Endothelial cell of umbilical vein (primary cell): Measurements from ENCODE around the gene GTPBP3. TPM values are rescaled to one million over a fixed set of nuclear protein-coding genes. Genes with fewer than 3 reads are reported as not detected.
A peak's percentile ranks its signal among the peaks of the same experiment; 100 is the strongest.

Experiments
- BruUV-seq: library from RNA; stranded (reverse); fragments of 400-500 nt; replicated peaks from 2 replicates; lab custom pipeline; 2021; lab: Mats Ljungman, UMichigan
- CTCF ChIA-PET: fragments of 300-600, 350-600 bp; sonication (Branson Sonifier 250); formaldehyde crosslinking; loops from one replicate; lab custom pipeline; 2021; ENCODE audit warnings: antibody characterized with exemption, inconsistent platforms; lab: Charles Lee
- POLR2A ChIA-PET: fragments of 300-600, 350-600 bp; sonication (Branson Sonifier 250); formaldehyde crosslinking; loops from one replicate; lab custom pipeline; 2021; ENCODE audit warnings: antibody characterized with exemption, inconsistent platforms; lab: Charles Lee
- DNase-seq: peaks from one replicate; pipeline ENCODE4 v3.0.0-alpha.2; 2011; ENCODE audit warnings: low read depth, low spot score
- FAIRE-seq: peaks from 2 replicates; lab custom pipeline; 2011; peaks lifted over from hg19 to GRCh38; lab: Jason Lieb, UNC
- H2AFZ ChIP-seq: 2 replicates; pipeline ENCODE4 v1.6.0; 2012; ENCODE audit warnings: low read depth, low read length, control low read depth, inconsistent platforms
- H3K27ac ChIP-seq: 2 replicates; pipeline ENCODE4 v1.5.1; 2011; ENCODE audit warnings: low read depth, mild to moderate bottlenecking, control low read depth, low read length, moderate library complexity; ENCODE audit not compliant: insufficient read depth
- H3K27me3 ChIP-seq, 2 experiments: 2 replicates each; pipeline versions ENCODE4 v1.6.0 to v1.6.1; 2011; ENCODE audit warnings: low read length in 2 of 2, mixed read lengths in 1 of 2; ENCODE audit not compliant: control insufficient read depth in 2 of 2, insufficient read depth in 2 of 2
- H3K36me3 ChIP-seq, 2 experiments: 2 replicates in 1 of 2; 3 replicates in 1 of 2; pipeline ENCODE4 v1.5.1; 2011; ENCODE audit warnings: low read length in 2 of 2, mild to moderate bottlenecking in 1 of 2, moderate library complexity in 1 of 2; ENCODE audit not compliant: control insufficient read depth in 2 of 2, insufficient read depth in 2 of 2; ENCODE audit errors: extremely low read depth in 1 of 2
- H3K4me1 ChIP-seq: 3 replicates; pipeline ENCODE4 v1.5.1; 2011; ENCODE audit warnings: mild to moderate bottlenecking, low read length; ENCODE audit not compliant: control insufficient read depth, insufficient read depth; ENCODE audit errors: extremely low read depth
- H3K4me2 ChIP-seq: 2 replicates; pipeline ENCODE4 v1.6.1; 2011; ENCODE audit warnings: low read length, control low read depth, mixed read lengths; ENCODE audit not compliant: insufficient read depth
- H3K4me3 ChIP-seq, 3 experiments: fragments of 200-600 bp in 1 of 3; sonication (generic), shearing (Covaris generic) in 1 of 3; replicated peaks in 1 of 3; 2 replicates each; pipeline ENCODE4 v1.5.1; 2011 to 2016; ENCODE audit warnings: control low read depth in 3 of 3, low read length in 3 of 3, mild to moderate bottlenecking in 2 of 3, inconsistent platforms in 1 of 3, low read depth in 1 of 3, moderate library complexity in 1 of 3; ENCODE audit not compliant: insufficient read depth in 1 of 3
- H3K79me2 ChIP-seq: 2 replicates; pipeline ENCODE4 v1.6.0; 2012; ENCODE audit warnings: low read length, inconsistent platforms; ENCODE audit not compliant: control insufficient read depth, insufficient read depth
- H3K9ac ChIP-seq: replicated peaks from 2 replicates; pipeline ENCODE3; 2011; ENCODE audit warnings: low read length, control low read depth; ENCODE audit not compliant: insufficient read depth; ENCODE audit errors: extremely low read depth
- H3K9me1 ChIP-seq: replicated peaks from 3 replicates; pipeline ENCODE4 v1.6.0; 2011; ENCODE audit warnings: mild to moderate bottlenecking, low read length; ENCODE audit not compliant: control insufficient read depth, insufficient read depth; ENCODE audit errors: extremely low read depth
- H3K9me3 ChIP-seq: replicated peaks from 2 replicates; pipeline ENCODE4 v1.5.1; 2012; ENCODE audit warnings: low read length, inconsistent platforms; ENCODE audit not compliant: control insufficient read depth, insufficient read depth
- H4K20me1 ChIP-seq: replicated peaks from 2 replicates; pipeline ENCODE3; 2011; ENCODE audit warnings: mild to moderate bottlenecking, low read length; ENCODE audit not compliant: control insufficient read depth, insufficient read depth; ENCODE audit errors: extremely low read depth
- EZH2 ChIP-seq: IDR thresholded peaks from 2 replicates; pipeline ENCODE4 v1.6.1; 2012; ENCODE audit warnings: borderline replicate concordance, low read depth, mild to moderate bottlenecking, moderate library complexity, low read length, inconsistent platforms; ENCODE audit not compliant: severe bottlenecking
- FOS ChIP-seq: IDR thresholded peaks from 2 replicates; pipeline ENCODE4 v1.6.1; 2011; ENCODE audit warnings: mild to moderate bottlenecking, low read length, moderate library complexity, borderline replicate concordance; ENCODE audit not compliant: insufficient read depth
- GATA2 ChIP-seq: IDR thresholded peaks from 2 replicates; pipeline ENCODE4 v1.7.0; 2011; ENCODE audit warnings: low read depth, mild to moderate bottlenecking, moderate library complexity, mixed read lengths, low read length; ENCODE audit not compliant: insufficient read length, insufficient read depth
- JUN ChIP-seq: IDR thresholded peaks from 2 replicates; pipeline ENCODE4 v1.6.1; 2011; ENCODE audit warnings: borderline replicate concordance, low read depth; ENCODE audit not compliant: insufficient read length, insufficient read depth
- MYC ChIP-seq: IDR thresholded peaks from one replicate; pipeline ENCODE4 v1.6.1; 2011; ENCODE audit warnings: mild to moderate bottlenecking, low read depth, low read length
- POLR2A ChIP-seq: IDR thresholded peaks from 2 replicates; pipeline ENCODE4 v1.6.1; 2012; ENCODE audit warnings: low read depth, mild to moderate bottlenecking, control low read depth, low read length
- POLR2AphosphoS5 ChIP-seq: IDR thresholded peaks from 2 replicates; pipeline ENCODE4 v1.6.1; 2012; ENCODE audit warnings: low read depth, mild to moderate bottlenecking, control low read depth, low read length, moderate library complexity; ENCODE audit not compliant: insufficient read depth
- dilution Hi-C: fragments of 300-500 bp; cut with MboI; formaldehyde crosslinking; loops from one replicate; pipeline ENCODE4 v1.15.0; 2019; ENCODE audit warnings: low sequenced_read_pairs; ENCODE audit not compliant: extremely low pct_ligation_motif_present
- intact Hi-C: fragments of 100-400 bp; cut with micrococcal nuclease; formaldehyde crosslinking; loops from one replicate; pipeline ENCODE4 v1.10.0; 2022
- polyA plus RNA-seq, 4 experiments: library from polyadenylated mRNA; depleted of rRNA in 3 of 4; stranded (reverse) in 3 of 4; unstranded in 1 of 4; fragments of >200 nt; gene quantifications; 2 replicates each; pipeline versions ENCODE4 v1.2.1 to v1.2.3, GENCODE V29; 2011 to 2012; ENCODE audit warnings: missing spikeins in 1 of 4
- total RNA-seq: library from RNA; stranded (reverse); gene quantifications from 2 replicates; pipeline ENCODE4 v1.2.3, GENCODE V29; 2021
- TF ChIP-seq, protein P1 (sequence below): IDR thresholded peaks from 2 replicates; pipeline ENCODE4 v1.6.1; 2011; ENCODE audit not compliant: insufficient read depth, insufficient read length
- TF ChIP-seq, protein P2 (sequence below), 2 donors: IDR thresholded peaks; 1 replicate in 1 of 2; 2 replicates in 1 of 2; pipeline ENCODE4 v1.5.1; 2011; ENCODE audit warnings: low read length in 2 of 2, mild to moderate bottlenecking in 2 of 2, moderate library complexity in 2 of 2, control low read depth in 1 of 2, inconsistent platforms in 1 of 2, low read depth in 1 of 2; ENCODE audit not compliant: insufficient read depth in 1 of 2; ENCODE audit errors: extremely low read depth in 1 of 2

Gene GTPBP3
- total and polyA plus RNA-seq, 2 donors (not counting 3 experiments of a cell fraction or from before 2014, with no cell fraction given): 12.7 to 34.7 TPM

DNA sequence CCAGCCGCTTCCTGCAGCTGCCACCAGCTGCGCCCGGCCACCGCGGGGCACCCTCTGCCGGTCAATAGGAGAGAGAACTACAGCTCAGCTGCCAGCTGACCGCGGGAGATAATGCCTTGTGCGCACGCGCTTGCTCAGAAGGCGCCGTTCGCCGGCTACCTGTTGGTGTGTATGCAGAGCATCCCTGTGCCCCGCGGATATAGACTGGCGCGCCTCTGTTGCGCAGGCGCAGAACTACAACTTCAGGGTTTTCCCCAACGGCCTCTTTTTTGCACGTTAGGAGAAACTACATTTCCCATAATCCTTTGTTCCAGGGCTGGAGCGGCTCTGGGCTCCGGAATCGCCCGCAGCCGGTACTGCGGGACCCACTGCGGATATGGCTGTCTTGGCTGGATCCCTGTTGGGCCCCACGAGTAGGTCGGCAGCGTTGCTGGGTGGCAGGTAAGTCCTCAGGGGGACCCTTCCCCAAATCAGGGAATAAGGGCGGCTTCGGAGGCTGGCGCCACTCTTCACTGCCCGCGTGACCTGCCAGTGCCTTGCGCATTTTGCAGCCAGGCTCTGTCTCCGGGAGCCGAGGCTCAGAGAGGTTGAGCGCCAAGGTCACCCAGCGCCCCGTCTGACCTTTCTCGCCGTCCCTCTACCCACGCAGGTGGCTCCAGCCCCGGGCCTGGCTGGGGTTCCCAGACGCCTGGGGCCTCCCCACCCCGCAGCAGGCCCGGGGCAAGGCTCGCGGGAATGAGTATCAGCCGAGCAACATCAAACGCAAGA, 31.7 kb upstream of the GTPBP3 start, which contains the start of gene MRPL34:
TSS of gene MRPL34 (plus strand) at position 356 of the 768 bp plus-strand sequence. CDS start at position 377, 21 bp downstream.
- peak; percentile 98 for FAIRE-seq
- ChIA-PET CTCF (interaction anchor here (0.6 to 3.3 kb wide), 15 partner anchors 9 to 114 kb away, joined by 3 to 70 read pairs (median 4); partner anchors contain the start of genes ANO8 and USE1), POLR2A (interaction anchor here (0.5 to 1.1 kb wide), 4 partner anchors 13 to 128 kb away, joined by 3 to 8 read pairs (median 4); no protein-coding TSS in a partner anchor)
- Histone ChIP-seq H3K79me2 (peaks cover 13% of the 10 kb centered on the region), H3K4me3 (peak within 1 kb of the TSS; percentile 44 to 72 (median 59)), H3K36me3 (no peaks in the 10 kb centered on the region), H3K27me3 (no peaks in the 10 kb centered on the region), H3K9ac (peak within 1 kb of the TSS; percentile 67), H3K9me3 (no peaks in the 10 kb centered on the region), H4K20me1 (no peaks in the 10 kb centered on the region), H3K27ac (peak within 1 kb of the TSS; percentile 47), H3K9me1 (no peaks in the 10 kb centered on the region), H2AFZ (peak within 1 kb of the TSS; percentile 88), H3K4me1 (peaks cover 17% of the 10 kb centered on the region), H3K4me2 (peak within 1 kb of the TSS; percentile 81)
- intact Hi-C loops: loop anchor here (1.0 kb wide), 1 partner anchor 13 kb away; no protein-coding TSS in a partner anchor
- DNase-seq: peak; percentile 99
- dilution Hi-C loops: no loop called here
- peak; percentile 24 for TF ChIP-seq MYC
- TF ChIP-seq EZH2: no peak
- peak; percentile 57 for TF ChIP-seq FOS
- TF ChIP-seq, protein P1, sequence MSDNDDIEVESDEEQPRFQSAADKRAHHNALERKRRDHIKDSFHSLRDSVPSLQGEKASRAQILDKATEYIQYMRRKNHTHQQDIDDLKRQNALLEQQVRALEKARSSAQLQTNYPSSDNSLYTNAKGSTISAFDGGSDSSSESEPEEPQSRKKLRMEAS: peak; percentile 35
- TF ChIP-seq POLR2AphosphoS5: peak; percentile 91
- no peak for TF ChIP-seq JUN
- peak; percentile 86 for TF ChIP-seq POLR2A
- TF ChIP-seq, protein P2, sequence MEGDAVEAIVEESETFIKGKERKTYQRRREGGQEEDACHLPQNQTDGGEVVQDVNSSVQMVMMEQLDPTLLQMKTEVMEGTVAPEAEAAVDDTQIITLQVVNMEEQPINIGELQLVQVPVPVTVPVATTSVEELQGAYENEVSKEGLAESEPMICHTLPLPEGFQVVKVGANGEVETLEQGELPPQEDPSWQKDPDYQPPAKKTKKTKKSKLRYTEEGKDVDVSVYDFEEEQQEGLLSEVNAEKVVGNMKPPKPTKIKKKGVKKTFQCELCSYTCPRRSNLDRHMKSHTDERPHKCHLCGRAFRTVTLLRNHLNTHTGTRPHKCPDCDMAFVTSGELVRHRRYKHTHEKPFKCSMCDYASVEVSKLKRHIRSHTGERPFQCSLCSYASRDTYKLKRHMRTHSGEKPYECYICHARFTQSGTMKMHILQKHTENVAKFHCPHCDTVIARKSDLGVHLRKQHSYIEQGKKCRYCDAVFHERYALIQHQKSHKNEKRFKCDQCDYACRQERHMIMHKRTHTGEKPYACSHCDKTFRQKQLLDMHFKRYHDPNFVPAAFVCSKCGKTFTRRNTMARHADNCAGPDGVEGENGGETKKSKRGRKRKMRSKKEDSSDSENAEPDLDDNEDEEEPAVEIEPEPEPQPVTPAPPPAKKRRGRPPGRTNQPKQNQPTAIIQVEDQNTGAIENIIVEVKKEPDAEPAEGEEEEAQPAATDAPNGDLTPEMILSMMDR (IDR thresholded peaks at IDR 0.05; ENCODE audit: extremely low read depth in 1 of 2, insufficient read depth in 1 of 2, low read depth in 1 of 2, low read length in 2 of 2): peak; percentile 78 to 87
- TF ChIP-seq GATA2: no peak
- no TSS peak for BruUV-seq
